GM12801 (cell line): ENCODE results near the gene MEF2D.

Experiments used
- CTCF ChIP-seq: IDR thresholded peaks from one replicate; pipeline ENCODE4 v1.5.1; 2011; ENCODE audit warnings: control low read depth; ENCODE audit not compliant: insufficient read length; ENCODE audit errors: extremely low read depth

The MEF2D gene

GRCh38 chr1:156504821-156505678, 4.5 kb upstream of the MEF2D start:
- no peak for TF ChIP-seq CTCF

GRCh38 chr1:156504438-156504813, 3.9 kb upstream of the MEF2D start:
- no peak for TF ChIP-seq CTCF

- TF ChIP-seq CTCF: no peak
These were observed 3.3 kb upstream of the MEF2D start for GRCh38 chr1:156503698-156504437.

DNA sequence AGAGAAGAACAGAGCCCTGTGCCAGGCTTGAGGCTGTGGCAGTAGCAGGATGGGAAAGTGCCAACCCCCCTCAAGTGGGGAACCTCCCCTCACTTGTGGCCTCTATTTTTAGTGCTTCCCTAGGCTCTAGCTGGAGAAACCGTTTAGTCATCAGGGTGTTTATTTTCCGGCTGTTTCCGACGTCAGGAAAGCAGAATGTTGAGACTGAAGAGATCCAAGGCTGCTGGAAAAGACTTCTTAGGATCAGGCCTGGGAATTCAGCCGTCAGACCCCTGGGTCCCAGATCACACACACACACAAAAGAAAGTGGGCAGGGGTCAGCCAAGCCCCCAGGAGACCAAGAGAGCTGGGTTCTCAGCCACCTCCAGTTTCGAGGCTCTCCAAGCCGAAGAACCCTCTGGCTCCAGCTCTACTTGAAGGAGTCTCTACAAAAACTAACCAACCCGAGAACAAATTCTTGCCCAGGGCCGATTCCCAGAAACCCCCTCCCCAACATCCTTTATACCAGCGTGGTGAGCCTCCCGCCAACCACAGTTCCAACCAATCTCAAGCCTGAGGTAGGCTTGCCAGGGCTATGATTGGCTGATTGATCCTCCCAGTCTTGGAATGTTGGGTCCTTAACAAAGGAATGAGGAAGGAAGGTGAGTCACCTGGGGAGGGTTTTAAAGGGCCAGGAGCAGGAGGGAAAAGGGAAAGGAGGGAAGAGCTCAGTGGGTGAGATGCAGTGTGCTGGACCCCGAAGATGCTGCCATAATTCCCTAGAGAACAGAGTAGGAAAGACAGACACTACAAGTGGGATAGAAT, 2.5 kb upstream of the MEF2D start:
- no peak for TF ChIP-seq CTCF

- no peak for TF ChIP-seq CTCF
These were observed 1.9 kb upstream of the MEF2D start for GRCh38 chr1:156502391-156502893.

DNA sequence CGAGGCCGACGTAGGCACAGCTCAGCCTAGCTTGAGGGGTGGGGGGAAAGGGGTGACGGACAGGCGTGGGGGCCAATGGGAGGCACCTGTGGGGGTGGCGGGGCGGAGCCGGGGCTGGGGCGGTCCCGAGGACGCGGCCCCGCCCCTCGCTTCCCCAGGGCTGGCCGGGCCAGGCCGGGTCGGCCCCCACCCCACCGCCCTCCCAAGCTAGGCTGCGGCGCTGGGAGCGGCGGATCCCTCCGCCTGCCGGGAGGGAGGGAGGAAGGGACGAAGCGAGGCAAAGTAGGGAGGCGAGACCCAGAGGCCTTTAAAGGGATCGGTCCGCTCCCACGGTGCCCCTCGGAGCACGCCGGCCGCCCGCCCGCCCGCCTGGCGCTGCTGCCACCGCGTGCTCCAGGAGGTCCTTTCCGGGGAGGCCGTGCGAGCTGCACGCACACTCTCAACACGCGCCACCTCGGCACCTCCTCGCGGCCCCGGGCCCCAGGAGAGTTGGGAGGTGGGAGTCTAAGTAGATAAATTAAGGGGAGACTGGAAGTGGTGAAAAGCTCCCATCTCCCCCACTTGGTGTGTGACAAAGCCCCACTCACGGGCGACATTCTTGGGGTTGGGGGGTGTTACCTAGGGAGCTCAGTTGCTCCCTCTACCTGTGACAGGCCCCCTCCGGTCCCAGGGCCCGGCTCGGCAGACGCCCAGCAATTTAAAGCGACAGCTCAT, 375 bp upstream of the MEF2D start:
- no peak for TF ChIP-seq CTCF
